ENCODE data around the gene FAR1.

The FAR1 gene

DNA sequence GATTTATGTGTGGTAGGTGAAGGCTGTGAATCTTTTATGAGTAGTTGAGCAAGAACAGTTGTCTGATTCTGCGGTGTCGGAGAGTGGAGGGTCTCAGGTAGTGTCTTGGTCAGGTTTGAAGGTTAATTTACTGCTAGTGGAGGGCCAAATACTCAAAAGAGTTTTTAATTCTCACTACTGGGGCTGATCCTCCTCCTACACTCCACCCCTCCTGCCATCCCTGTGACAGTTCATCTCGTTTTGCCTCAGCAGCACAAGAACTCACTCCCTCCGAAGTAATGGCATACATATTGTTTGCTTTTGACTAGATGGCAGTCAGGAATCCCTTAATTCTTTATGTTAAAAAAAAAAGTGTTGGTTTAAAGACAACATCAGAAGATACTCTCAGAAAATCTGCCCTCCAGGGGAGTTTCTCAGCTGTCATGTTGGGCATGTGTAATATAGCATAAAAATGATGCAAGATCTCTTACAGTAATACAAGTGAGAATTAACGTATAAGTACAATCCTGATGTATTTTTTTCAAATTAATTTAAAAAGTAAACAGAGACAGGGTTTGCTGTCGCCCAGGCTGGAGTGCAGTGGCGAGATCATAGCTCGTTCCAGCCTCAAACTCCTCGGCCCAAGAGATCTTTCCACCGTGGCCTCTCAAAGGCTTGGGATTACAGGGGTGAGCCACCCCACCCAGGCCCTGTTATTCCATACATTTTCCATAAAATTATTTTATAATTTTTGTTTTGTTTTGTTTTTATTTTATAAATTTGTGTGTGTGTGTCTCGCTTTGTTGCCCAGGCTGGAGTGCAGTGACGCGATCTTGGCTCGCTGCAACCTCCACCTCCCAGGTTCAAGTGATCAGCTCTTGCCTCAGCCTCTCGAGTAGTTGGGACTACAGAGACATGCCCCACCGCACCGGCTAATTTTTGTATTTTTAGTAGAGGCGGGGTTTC lies 1.3 kb downstream of the FAR1 start:
- DNase-seq (ENCODE audit: low read depth) = no peak

DNA sequence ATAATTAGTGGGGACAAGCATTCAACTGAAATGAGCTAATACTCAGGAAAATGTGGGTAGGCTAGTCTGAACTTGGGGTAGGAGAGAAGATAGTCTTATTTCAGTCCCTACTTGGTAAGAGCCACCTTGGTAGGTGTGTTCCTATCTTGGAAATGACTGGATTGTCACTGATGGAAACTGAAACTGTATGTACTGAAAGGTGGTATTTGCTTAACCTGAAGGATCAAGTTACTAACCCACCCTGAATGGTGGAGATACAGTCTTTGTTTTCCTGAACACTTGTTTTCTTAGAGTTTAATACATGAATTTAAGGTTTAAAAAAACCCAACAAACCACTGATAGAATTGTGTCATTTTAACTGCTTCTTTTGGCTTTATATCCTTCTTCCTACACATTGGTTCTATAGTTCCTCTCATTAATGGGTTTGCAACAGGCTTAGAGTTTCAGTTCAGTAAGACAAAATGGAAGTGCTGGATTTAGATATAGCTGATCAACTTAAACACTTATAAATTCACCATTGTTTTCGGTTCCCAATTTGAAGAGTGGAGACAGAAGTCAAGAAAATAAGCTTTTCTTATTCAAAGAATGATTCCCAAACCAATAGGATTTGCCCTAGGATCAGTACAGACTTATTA lies 4.2 kb downstream of the FAR1 start:
- DNase-seq (ENCODE audit: low read depth) = no peak

DNA sequence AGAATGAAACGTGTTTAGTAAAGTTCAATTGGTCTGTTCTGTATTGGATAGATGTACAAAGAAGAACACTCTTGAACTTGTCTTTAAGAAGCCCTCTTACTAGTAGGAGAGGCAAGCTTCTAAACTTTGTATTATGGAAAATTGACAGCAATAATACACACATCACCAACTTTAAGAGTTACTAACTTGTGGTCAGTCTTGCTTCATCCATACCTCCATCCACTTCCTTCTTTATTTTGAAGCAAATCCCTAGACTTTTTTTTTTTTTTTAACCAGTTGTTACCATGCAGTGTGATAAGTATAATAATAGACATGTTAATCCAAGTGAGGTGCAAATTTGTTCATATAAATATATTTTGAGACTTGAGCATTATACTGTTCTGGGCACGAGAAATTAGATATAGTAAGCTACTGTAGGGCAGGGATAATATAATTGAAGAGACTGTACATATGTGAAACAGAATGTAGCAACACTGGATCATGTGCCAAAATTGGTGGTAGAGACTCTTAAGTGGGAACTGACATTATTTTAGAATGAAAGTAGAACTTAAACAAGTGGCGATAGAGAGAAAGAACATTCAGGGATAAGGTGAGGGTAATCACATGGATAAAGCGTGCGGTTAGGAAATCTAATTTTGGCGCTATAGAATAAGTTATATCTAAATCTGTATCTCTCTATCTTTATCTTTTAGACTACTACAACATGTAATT lies 6.5 kb downstream of the FAR1 start:
- no peak for DNase-seq (ENCODE audit: low read depth)

DNA sequence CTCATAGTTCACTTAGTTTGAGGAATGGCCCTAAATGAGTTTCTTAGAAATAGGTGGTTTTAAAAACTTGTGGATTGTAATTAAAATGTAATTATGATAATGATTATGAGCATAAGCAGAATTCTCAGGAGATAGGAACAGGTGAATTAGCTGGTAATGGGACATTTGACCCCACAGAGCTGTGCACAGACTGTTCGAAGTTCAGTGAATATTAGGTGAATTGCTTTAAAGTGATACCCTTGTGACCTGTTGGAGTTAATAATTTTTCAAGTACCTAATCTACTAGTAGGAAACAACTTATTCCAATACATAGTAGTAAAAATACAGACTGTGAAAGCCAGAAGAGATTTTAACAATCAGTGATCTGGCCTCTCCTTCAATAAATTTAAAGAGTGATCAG lies 8.1 kb downstream of the FAR1 start:
- DNase-seq (ENCODE audit: low read depth) = no peak

DNA sequence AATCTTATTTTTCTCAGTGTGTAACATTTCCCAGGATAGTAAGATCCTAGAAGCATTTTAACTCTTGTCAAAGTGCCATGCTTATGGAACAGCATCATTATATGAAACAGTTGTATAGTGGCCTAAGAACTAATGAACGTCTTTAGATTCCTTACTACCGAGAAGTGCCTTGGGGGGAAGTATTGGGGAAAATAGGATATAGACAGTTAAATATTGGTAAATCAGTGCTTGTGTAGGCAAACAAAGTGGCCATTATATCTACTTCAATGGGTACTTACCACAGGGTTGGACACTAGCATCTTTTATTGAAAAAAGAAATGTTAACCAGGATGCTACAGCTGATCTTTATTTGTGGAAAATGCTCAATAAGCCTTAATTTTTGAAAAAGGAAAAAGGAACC lies 11.3 kb downstream of the FAR1 start:
- no peak for DNase-seq (ENCODE audit: low read depth)

DNA sequence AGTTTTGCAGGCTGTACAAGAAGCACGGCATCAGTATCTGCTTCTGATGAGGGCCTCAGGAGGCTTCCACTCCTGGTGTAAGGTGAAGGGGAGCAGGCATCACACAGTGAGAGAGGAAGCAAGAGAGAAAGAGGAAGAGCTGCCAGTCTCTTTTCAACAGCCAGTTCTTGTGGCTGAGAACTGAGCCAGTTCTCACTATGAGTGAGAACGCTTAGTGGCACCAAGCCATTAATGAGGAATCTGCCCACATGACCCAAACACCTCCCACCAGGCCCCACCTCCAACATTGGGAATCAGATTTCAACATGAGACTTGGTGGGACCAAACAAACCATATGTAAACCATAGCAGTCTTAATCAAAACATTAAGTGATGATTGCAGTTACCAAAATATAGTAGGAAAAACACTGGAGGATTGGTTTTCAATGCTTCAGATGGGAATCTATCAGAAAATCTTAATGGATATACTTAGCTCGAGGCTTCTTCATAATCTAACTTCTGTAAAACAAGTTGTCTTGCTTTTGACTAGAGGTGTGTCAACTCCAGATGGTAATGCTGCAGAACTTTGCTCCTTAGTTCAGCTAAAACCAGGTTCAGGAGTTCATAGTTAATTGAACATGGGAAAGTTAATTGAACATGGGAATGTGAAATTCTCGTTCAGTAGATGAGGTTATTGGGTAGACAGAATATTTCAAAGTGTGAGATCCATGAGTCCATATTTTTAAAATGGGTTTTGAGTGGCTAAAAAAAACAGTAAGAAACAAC lies 12.2 kb downstream of the FAR1 start:
- no peak for DNase-seq (ENCODE audit: low read depth)

DNA sequence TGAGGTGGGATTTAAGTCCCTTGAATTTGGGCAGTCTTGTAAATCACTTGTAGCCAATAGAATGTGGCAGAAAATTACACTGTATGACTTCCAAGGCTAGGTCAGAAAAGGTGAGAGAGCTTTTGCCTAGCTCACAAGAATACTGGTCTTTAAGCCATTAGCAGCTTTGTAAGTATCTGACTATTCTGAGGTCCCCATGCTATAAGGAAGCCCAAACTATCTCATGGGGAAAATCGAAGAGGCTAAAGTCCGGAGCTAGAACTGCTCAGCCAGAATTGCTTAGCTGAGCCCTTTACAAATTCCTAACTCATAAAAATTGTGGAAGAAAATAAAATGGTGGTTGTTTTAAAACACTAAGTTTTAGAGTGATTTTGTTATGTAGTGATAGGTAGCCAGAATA lies 13.0 kb downstream of the FAR1 start:
- no peak for DNase-seq (ENCODE audit: low read depth)

DNA sequence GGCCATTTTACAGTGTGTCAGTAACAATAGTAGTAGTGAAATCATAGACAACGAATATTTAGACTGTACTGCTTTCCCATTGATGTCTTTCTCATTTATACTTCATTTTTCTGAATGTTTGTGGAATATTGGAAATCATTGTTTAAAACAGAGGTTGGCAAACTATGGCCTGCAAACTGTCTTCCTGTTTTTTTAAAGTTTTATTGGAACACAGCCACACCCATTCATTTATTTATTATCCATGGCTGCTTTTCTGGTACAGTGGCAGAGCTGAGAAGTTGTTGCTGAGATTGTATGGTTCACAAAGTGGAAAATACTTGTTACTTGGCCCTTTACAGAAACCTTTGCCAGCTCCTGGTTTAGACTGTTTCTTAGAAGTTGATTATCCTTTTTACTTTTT lies 13.7 kb downstream of the FAR1 start:
- DNase-seq (ENCODE audit: low read depth) = no peak

DNA sequence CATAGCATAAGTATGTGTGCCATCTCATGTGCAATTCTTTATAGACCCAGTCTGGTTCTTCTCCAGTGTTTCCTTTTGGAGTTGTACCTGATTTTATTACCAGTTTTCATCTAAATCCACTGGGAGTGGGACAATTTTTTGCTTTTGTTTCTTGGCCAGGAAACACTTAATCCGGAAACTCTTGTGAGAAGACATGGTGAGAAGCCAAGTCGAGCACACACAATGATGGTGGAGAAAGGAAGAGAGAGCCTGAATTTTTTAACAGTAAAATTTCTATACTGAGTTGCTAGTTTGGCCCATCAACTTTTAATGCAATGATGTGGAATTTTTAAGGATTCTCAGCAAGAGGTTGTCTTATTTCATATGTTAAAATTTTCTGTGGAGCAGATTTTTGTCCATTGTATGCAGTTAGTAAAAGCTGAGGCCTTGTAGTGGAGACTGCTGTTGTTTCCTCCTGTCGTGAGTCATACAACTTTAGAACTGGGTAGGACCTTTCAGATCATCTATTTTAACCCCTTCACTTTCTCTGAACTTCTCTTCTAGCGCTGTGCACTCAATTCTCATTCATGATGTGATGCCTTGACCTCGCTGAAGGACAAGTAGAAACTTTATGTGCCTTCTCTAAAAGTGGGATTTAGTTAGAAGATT lies 17.1 kb downstream of the FAR1 start:
- no peak for DNase-seq (ENCODE audit: low read depth)

DNA sequence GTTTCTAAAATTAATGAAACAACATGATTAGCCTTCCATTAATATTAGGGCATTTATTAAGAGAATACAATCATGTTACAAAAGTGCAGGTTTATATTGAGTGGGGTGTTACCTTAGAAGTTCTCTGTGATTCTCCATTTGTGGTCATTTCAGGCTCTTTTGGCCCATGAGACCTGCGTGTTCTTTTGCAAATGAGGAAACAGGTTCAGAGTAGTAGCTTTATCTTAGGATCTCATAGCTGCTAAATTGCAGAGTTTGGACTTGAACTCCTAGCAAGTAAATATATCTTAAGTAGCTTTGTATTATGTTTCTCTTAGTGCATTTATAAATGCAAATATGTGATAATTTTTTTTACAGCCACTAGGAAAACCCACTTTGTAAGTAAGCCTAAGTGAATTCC lies 18.3 kb downstream of the FAR1 start:
- DNase-seq (ENCODE audit: low read depth) = no peak

DNA sequence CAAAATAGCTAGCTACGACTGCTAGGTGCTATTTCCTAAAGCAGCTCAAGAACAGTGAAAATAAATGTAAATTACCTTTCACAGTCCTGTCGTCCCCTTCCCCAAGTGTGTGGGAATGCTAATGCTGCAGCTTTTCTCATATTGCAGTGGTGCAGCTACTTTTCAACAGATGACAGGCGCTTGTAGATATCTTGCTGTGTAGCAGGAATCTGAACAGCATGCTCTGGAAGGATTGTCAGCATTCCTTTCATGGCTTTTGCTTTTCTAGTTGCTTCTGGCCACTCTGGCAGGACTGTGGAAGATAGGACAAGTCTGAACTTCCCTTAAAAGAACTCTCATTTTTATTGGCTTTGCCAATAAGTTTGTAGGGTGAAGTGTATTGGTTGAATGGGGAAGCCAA lies 18.8 kb downstream of the FAR1 start:
- no peak for DNase-seq (ENCODE audit: low read depth)

DNA sequence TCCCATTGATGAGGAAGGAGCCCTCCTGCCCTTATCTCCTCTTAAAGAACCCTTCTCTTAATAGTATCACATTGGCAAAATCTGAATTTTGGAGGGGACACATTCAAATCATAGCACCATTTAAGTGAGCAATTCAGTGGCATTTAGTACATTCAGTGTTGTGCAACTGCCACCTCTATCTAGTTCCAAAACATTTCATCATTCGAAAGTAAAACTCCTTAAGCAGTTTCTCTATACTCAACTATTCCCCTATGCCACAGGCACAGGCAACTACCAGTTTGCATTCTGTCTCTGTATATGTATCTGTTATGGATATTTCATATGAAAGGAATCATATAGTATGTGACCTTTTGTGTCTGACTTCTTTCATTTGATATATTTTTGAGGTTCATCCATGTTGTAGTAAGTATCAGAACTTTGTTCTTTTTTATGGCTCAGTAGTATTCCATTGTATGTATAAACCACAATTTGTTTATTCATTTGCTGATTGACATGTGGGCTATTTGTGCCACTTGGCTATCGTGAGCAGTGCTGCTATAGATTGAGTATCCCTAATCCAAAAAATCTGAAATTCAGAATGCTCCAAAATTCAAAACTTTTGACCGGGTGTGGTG lies 22.9 kb downstream of the FAR1 start:
- no peak for DNase-seq (ENCODE audit: low read depth)

DNA sequence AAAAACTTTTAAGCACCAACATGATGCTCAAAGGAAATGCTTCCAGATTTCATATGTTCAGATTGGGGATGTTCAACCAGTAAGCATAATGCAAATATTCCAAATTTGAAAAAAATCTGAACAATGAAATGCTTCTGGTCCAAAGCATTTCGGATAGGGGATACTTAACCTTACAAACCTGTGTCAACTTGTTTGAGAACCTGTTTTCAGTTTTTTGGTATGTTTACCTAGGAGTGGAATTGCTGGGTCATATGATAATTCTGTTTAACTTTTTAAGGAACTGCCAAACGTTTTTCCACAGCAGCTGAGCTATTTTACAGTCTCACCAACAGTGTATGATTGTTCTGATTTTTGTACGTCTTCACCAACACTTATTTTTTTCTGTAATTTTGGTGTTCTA lies 23.7 kb downstream of the FAR1 start:
- no peak for DNase-seq (ENCODE audit: low read depth)

DNA sequence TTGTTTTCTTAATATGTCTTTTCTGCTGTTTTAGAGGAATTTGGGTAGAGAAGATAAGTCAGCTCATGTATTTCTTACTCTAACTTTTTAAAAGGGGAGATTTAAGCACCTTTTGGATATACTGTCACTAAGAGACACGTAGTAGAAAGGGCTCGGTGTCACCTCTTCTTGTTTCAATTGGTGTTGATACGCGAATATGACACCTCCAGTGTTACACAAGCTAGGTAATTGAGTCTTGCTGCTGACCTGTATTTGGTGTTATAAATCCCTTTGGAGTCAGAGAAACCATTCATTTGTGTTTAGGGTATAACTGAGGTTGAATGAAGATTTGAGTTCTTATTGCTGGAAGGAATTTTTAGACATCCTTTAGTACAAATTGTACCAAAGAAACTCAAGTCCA lies 25.6 kb downstream of the FAR1 start:
- DNase-seq (ENCODE audit: low read depth) = no peak

DNA sequence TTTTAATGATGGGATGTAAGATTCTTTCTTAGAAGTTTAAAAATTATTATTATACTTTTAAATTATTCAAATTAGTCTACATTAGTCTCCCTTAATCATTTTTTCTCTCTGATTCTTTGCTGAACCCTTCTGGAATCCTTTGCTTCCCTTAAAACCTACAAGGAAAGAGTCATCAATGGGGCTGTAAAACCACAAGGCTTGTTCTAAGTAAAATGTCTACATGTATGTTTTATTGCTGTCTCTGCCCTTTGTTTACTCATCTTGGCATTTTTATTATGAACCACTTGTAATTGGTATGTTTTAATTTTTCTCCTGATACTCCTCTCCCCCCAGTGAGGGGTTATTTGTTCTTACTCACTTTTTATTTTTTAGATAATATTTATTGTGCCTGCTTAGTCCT lies 27.4 kb downstream of the FAR1 start:
- DNase-seq (ENCODE audit: low read depth) = no peak

DNA sequence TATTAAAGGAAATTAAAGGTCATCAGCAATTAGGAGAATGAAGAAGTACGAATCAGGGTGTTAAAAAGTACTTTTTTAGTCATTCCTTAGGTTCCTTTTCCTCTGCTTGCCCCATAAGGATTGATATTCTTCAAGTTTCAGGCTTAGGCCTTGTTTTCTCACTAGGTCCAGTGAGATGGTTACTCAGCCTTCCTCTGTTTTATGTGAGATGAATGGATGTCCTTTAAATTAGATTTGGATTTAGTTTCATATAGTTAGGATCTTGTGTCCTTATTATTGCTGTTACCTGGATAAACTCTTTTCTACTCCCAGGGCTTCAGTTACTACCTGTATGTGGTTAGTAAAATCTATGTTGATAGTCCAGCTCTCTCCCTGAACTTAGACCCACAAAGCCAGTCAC lies 29.2 kb downstream of the FAR1 start:
- DNase-seq (ENCODE audit: low read depth) = no peak

DNA sequence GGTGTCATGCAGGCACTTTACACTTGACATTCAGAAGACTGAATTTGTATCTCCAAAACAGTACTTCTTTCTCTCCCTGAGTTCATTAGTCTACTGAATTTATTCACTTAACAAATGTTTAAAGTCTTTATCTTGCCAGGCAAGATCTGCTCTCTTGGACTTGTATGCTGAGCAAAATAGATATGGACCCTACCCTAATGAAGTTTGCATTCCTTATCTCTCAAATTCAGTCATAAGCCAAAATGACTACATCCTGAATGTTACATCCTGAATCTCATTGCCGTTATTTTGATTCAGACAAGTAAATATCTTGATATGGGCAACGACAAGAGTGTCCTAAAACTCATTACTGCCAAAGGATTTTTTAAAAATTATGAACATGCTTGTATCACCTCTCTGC lies 29.7 kb downstream of the FAR1 start:
- DNase-seq (ENCODE audit: low read depth) = no peak

DNA sequence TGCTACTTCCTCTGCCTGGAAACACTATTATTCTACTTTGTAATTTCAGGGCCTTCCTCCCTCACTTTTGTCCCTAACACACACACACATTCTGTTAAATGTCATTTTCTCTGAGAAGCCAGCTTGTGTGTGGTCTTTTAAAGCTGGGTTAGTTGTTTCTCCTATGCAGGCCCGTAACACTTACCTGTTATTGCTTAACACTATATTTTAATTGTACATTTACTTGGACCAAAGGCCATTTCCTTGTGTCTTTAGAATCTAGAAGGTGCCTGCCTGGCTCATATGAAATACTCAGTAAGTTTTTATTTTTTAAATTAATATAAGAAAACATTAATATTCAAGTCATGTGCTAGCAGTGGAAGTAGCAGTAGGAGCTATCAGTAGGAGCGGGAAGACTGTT lies 30.6 kb downstream of the FAR1 start:
- no peak for DNase-seq (ENCODE audit: low read depth)

DNA sequence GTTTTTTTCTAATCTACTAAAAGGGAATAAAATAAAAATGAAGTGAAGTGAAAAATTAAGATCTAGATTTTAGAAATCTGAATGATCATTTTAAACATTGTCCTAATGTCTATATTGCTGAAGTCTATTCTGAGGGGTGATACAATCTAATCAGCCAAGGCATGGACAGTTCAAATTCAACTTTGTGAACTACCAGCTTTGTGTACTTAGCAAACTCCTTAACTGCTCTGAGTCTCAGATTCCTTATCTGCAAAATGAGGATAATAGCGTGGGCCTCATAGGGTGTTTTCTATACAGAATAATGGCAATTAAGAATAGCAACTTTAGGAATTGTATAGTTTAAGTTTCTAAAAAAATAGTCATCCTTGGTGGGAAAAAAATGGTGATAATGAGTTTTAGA lies 31.4 kb downstream of the FAR1 start:
- no peak for DNase-seq (ENCODE audit: low read depth)

DNA sequence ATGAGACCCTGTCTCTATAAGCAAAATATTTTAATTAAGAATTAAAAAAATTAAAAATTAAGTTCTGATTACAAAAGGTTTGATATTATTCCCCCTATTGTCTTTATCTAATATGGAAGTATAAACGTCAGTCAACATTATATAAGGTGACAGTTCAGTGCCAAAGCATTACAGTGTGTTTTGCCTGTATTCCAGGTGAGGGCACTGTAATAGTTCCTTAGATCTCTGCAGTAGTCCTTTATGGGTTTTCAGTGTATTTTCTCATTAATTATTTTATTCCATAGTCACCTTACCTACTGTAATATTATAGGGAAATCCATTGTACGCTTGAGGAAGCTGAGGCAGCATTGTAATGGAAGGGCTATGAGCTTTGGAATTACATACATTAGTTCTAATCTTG lies 33.0 kb downstream of the FAR1 start:
- no peak for DNase-seq (ENCODE audit: low read depth)

DNA sequence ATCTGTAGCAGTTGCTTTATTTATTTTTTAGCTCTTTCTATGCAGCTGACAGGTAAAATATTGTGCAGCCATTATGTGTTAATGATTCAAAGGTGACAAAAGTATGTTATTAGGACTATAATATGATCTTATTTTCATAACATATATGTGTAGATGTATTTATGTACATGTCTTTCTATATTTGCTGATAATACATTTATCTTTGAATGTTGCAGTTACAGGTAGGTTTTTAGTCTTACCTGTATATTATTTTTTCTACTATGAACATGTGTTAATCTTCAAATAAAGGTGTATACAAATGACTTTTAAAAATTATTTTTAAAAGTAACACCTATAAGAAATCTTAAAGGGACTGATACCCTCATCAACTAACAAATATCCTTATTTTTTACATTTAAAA lies 33.6 kb downstream of the FAR1 start:
- no peak for DNase-seq (ENCODE audit: low read depth)
